ENCODE data around the gene AIMP1.
"Not testable (repeated sequence)": the region's sequence is repeated elsewhere in the genome, so short reads cannot be mapped to it uniquely, and the experiment has no call there.

The AIMP1 gene

DNA sequence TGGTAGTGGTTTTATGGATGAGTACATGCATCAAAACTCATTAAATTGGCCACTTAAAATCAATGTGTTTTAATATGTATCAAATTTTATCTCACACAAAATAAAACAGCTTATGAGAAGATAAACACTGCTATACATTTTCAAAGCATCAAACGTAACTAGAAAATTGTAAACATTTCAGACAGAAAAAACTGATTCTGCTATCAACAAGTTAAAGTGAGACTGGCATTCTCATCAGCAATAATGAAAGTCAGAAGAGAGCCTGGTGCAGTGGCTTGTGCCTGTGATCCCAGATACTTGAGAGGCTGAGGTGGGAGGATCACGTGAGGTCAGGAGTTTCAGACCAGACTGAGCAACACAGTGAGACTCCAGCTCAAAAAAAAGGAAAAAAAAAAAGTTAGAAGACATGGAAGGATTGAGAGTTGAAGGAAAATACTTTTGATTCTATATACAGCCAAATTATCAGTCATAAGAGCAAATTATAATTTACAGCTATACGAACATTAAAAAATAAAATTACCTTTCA is 3.3 kb upstream of the AIMP1 start:
- DNase-seq = no peak

- DNase-seq = peak; percentile 4
These were observed 1.4 kb upstream of the AIMP1 start for GRCh38 chr4:106314960-106315359.

- peak; percentile 59 for DNase-seq
These were observed 828 bp upstream of the AIMP1 start for GRCh38 chr4:106315476-106315967.

DNA sequence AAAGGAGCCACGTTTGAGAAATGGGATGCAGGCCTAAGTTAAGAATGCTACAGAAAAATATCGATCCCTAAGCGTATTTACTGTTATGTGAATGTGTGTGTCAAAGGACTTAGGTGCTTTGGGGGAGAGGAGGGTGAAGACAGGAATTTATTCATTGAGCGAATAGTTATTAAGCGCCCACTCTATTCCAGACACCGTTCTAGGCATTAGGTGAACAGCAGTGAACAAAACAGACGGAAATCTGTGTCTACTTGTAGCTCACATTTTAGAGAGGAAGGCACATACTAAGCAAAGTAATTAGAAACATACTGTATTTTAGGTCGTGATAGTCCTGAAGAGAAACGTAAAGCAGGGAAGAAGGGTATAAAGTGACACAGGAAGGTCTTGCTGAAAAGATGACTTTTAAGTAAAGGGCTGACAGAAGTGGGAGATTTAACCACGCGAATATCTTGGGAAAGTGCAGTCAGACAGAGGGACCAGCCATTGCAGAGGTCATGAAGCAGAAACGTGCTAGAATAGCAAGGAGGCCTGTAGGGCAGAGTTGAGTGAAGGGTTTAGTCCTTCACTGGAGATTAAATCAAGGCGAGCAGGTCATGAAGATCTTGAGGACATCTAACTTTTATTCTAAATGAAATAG is 541 bp downstream of the AIMP1 start:
- DNase-seq = no peak

DNA sequence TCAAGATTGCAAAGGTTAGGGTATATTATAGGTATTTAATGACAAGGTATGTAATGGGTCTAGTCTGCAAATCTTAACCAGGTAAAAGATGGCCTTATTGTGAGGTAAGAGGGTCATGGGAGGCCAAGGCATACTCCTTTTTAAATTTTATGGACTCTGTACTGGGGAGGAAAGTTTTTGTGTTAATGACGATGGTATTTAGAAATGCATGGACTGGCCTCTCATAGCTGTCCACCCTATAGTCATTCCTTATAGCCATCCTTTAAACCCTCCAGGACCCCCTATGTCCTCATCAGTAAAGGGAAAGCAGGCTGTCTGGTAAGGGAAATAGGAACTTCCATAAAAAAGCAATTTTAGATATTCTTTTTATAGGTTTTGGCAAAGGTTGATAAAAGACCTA is 1.5 kb downstream of the AIMP1 start:
- no peak for DNase-seq

DNA sequence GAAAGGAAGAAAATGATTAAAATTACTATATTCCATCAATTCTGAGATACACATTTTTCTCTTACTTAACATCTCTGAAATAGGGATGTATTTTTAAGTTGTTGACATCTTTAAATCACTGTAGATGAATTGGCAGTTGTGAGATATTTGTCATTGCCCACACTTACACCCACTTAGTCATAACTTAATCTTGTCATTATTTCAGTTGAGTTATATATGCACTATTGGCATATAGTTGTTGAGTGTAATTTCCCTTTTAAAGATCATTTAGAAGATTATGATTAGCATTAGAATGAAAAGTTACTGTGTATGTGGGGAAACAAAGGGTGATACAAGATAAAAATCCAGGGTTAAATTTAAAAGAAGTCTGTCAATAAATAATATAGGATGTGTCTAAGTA is 2.2 kb downstream of the AIMP1 start:
- DNase-seq = no peak

DNA sequence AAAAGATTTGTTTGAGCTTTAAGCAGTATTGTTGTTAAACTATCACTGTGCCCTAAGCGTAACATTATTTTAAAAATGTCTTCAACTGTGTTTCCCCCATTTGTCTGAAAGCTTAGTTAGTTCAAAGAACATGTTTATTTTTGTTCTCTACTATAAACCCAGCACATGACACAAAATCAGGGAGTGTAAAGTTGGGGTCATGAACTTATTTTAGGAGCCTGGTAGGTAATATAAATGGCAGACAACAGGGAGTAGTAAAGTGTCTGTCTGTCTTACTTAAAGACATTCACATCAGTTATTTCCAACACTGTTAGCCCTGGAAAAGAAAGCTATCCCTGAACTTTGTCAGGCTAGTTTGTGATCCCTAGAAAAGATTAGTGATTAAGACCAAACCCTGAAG is 3.9 kb downstream of the AIMP1 start:
- DNase-seq = no peak

DNA sequence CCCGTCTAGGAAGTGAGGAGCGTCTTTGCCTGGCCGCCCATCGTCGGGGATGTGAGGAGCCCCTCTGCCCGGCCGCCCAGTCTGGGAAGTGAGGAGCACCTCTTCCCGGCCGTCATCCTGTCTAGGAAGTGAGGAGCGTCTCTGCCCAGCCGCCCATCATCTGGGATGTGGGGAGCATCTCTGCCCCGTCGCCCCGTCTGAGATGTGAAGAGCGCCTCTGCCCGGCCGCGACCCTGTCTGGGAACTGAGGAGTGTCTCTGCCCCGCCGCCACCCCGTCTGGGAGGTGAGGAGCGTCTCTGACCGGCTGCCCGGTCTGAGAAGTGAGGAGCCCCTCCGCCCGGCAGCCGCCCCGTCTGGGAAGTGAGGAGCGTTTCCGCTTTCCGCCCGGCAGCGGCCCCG is 4.8 kb downstream of the AIMP1 start:
- not testable (repeated sequence) for DNase-seq

GRCh38 chr4:106321814-106322213 is 5.5 kb downstream of the AIMP1 start:
- DNase-seq = not testable (repeated sequence)

GRCh38 chr4:106323119-106323518 is 6.8 kb downstream of the AIMP1 start:
- DNase-seq = no peak

GRCh38 chr4:106325800-106326199 is 9.4 kb downstream of the AIMP1 start:
- no peak for DNase-seq

DNA sequence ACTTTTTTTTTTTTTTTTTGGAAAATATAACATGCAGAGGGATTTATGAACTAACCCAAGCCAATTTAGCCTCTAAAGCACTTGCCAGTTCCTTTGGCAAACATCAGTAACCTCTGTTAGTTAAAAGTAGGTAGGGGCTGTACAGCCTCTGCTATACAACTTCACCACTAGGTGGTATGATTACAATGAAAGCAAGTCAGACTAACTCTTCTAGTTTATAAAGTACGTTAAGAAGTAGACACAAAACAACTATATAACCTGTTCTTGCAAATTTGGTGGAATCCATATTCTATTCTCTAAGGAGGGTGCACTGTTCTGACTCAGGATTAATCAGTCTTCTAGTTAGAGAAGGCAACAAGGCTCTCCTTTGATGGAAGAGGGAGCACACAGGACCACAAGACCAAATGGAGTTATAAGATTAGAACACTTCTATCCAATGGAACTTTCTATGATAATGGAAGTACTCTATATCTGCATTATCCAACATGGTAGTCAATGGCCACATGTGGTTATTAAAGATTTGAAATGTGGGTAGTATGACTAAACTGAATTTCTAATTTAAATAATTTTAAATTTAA is 12.8 kb downstream of the AIMP1 start:
- DNase-seq = peak; percentile 39

DNA sequence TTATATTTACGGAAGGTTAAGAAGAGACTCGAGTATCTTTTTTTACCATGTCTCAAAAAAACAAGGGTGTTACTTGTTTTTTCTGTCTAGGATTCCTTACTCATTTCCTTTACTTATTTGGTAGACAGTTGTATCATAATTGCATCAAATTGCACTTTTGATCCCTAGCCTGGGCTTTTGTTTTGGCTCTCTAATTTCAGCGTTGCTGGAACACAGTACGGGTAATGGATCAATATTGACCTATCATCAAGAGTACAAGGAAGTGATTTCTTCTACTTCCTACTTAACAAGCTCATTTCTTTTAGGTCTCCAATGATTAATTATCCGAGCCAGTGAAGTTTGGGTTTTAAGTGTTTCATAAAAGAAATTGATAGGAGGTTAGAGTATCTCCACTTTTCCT is 16.8 kb downstream of the AIMP1 start:
- no peak for DNase-seq

DNA sequence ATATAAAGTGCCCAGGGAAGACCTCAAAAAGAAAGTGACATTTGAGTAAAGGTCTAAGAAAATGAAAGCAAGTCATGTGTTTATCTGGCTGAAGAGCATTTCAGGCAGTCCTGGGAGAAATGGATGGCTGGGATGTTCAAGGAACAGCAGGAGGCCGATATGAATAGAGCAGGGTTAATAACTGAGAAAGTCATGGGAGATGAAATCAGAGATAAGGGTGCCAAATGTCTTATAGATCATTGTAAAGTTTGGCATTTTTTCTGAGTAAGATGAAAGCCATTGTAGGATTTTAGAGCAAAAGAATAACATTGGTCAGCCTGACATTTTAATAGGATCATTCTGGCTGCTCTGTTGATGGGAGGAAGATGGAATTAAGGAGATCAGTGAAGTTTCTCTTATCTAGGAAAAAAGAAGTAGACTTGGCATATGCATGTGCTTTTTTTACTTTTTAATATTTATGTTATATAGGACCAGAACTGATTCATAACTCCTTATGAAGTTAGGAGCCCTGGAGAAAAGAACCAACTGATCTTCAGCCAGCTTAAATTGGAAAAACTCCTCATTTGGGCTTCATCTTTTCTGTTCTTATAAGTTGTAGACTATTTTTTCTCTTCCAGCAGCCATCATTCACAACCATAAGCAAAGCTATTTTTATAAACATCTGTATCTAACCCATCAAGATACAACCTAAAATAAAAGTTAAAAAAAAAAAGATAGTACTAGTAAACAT is 18.6 kb downstream of the AIMP1 start:
- no peak for DNase-seq

- no peak for DNase-seq
These were observed 20.3 kb downstream of the AIMP1 start for GRCh38 chr4:106336618-106337017.

GRCh38 chr4:106337916-106338315 is 21.6 kb downstream of the AIMP1 start:
- DNase-seq = no peak

DNA sequence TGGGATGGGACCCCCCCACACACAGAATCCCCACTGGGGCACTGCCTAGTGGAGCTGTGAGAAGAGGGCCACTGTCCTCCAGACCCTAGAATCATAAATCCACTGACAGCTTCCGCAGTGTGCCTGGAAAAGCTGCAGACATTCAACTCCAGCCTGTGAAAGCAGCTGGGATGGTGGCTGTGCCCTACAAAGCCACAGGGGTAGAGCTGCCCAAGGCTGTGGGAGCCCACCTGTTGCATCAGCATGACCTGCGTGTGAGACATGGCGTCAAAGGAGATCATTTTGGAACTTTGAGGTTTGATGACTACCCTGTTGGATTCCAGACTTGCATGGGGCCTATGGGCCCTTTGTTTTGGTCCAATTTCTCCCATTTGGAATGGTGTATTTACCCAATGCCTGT is 22.3 kb downstream of the AIMP1 start:
- DNase-seq = no peak

DNA sequence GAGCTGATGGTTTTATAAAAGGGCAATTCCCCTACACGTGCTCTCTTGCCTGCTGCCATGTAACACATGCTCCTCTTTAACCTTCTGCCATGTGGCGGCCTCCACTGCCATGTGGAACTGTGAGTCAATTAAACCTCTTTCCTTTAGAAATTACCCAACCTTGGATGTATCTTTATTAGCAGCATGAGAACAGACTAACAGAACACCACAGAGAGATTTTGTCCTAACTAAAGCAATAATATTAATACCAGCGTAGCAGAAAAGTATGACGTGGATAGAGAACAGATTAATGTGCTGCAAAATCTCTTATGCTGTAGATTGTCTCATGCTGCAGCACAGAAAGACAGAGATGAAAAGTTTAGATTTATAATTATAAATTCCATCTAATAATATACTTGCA is 23.1 kb downstream of the AIMP1 start:
- no peak for DNase-seq

DNA sequence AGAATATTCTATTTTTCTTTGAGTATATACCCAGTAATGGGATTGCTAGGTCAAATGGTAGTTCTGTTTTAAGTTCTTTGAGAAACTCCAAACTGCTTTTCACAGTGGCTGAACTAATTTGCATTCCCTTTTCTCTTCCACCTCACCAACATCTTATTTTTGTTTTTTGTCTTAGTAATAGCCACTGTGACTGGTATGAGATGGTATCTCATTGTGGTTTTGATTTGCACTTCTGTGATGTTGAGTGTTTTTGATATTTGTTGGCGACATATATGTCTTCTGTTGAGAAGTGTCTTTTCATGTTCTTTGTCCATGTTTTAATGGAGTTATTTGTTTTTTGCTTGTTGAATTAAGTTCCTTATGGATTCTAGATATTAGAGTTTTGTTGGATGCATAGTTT is 24.4 kb downstream of the AIMP1 start:
- no peak for DNase-seq

GRCh38 chr4:106343865-106344646 is 27.7 kb downstream of the AIMP1 start:
- DNase-seq = no peak

DNA sequence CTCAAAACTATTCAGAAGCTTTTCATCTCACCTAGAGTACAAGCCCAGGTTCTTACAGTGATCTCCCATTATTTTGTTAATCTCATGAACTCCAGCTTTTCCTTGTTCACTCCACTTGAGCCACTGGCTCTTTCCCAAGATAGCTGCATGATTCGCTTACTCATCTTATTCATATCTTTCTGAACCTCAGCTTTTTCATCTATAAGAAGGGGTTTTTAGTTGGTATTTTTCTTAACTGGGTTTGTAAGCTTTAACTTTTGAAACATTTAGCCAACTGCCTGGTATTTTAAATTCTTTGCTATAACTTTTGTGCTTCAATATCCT is 28.3 kb downstream of the AIMP1 start:
- DNase-seq = no peak

DNA sequence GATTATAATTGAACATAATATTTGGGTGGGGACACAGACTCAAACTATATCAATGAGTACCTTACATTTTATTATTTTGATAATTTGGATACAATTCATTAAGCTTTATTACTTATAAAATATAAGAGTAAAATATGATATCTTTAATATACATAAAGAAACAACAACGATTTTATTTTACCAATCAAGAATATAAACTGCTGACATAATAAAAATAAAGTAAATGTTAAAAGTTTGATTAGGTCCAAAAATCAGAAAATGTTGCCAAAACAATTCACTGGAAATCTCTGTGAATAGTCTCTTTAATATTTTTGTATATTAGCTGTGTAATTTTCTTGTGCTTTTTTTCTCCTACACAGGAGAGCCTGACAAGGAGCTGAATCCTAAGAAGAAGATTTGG is 30.8 kb downstream of the AIMP1 start:
- no peak for DNase-seq

DNA sequence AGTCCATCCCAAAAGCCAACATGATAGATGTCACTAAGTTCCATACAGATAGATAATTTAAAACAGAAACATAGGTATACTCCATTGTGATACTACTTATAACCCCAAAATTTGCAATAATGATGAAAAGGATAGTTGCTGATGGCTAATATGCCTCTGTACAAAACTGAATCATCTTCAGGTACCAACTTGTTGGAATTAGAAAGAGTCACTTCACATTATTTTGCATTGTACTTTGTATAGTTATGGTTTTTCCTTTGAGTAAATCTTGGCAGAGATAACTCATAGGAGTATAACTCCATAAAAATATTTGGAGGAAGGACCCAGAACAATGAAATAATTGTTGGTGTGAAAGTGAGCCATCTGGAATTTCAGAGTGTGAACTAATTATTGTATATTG is 34.7 kb downstream of the AIMP1 start:
- no peak for DNase-seq

All from CD4-positive, alpha-beta T cell treated with Interleukin-10 for 1 hour (primary cell).